H1 (cell line): ENCODE measurements around the gene MAGEB6B. TPM values are rescaled to one million over a fixed set of nuclear protein-coding genes. Genes with fewer than 3 reads are reported as not detected.
"Not testable (repeated sequence)": the region's sequence is repeated elsewhere in the genome, so short reads cannot be mapped to it uniquely, and the experiment has no call there.

ENCODE experiments used
- CTCF ChIA-PET: fragments of 300-600 bp; sonication (Branson Sonifier 250); formaldehyde crosslinking; loops from one replicate; lab custom pipeline; 2021; ENCODE audit not compliant: partially characterized antibody; lab: Charles Lee
- POLR2A ChIA-PET: fragments of 300-600 bp; sonication (Branson Sonifier 250); formaldehyde crosslinking; loops from one replicate; lab custom pipeline; 2021; ENCODE audit warnings: inconsistent platforms; ENCODE audit not compliant: partially characterized antibody; lab: Charles Lee
- DNase-seq, 2 experiments: peaks; one replicate each; pipeline versions ENCODE4 v3.0.0 to v3.0.0-alpha.2; 2010 to 2022; ENCODE audit warnings: low spot score in 2 of 2, low read depth in 1 of 2, mixed read lengths in 1 of 2
- FAIRE-seq: peaks from 2 replicates; lab custom pipeline; 2011; peaks lifted over from hg19 to GRCh38; lab: Jason Lieb, UNC
- H2AFZ ChIP-seq: 2 replicates; pipeline ENCODE4 v1.8.1; 2012; ENCODE audit warnings: low read length, inconsistent platforms
- H2AK5ac ChIP-seq: 2 replicates; pipeline ENCODE4 v1.6.1; 2013; ENCODE audit warnings: low read depth, low read length
- H2BK120ac ChIP-seq: replicated peaks from 2 replicates; pipeline ENCODE3; 2013; ENCODE audit warnings: low read depth, low read length, inconsistent platforms
- H2BK12ac ChIP-seq: 2 replicates; pipeline ENCODE4 v1.6.1; 2013; ENCODE audit warnings: low read depth, low read length
- H2BK15ac ChIP-seq: 2 replicates; pipeline ENCODE4 v1.6.1; 2013; ENCODE audit warnings: low read length
- H2BK20ac ChIP-seq: 2 replicates; pipeline ENCODE4 v1.6.1; 2013; ENCODE audit warnings: low read length
- H2BK5ac ChIP-seq: 2 replicates; pipeline ENCODE4 v1.6.1; 2013; ENCODE audit warnings: low read depth, low read length
- H3K14ac ChIP-seq: 2 replicates; pipeline ENCODE4 v1.6.1; 2013; ENCODE audit warnings: inconsistent platforms; ENCODE audit not compliant: insufficient read length
- H3K18ac ChIP-seq: 2 replicates; pipeline ENCODE4 v1.6.1; 2013; ENCODE audit warnings: low read length; ENCODE audit errors: extremely low read depth
- H3K23ac ChIP-seq: 2 replicates; pipeline ENCODE4 v1.6.1; 2013; ENCODE audit warnings: inconsistent platforms; ENCODE audit not compliant: insufficient read length
- H3K23me2 ChIP-seq: 2 replicates; pipeline ENCODE4 v1.6.1; 2013; ENCODE audit warnings: low read depth, low read length
- H3K27ac ChIP-seq: 2 replicates; pipeline ENCODE4 v1.6.1; 2011; ENCODE audit warnings: low read depth, low read length, inconsistent platforms
- H3K27me3 ChIP-seq, 4 experiments: replicated peaks in 1 of 4; 1 replicate in 1 of 4; 2 replicates in 3 of 4; pipeline versions ENCODE4 v1.6.1 to v1.8.1; 2011 to 2013; ENCODE audit warnings: low read length in 3 of 4, mild to moderate bottlenecking in 3 of 4, inconsistent platforms in 2 of 4, mixed read lengths in 2 of 4, moderate library complexity in 1 of 4; ENCODE audit not compliant: control insufficient read depth in 3 of 4, insufficient read depth in 3 of 4; ENCODE audit errors: extremely low read depth in 1 of 4
- H3K36me3 ChIP-seq, 4 experiments: 2 replicates each; pipeline versions ENCODE4 v1.6.1 to v1.8.1; 2011 to 2013; ENCODE audit warnings: mild to moderate bottlenecking in 4 of 4, low read length in 3 of 4, moderate library complexity in 2 of 4, control low read depth in 1 of 4, inconsistent platforms in 1 of 4; ENCODE audit not compliant: insufficient read depth in 4 of 4, control insufficient read depth in 2 of 4
- H3K4ac ChIP-seq: replicated peaks from 2 replicates; pipeline ENCODE3; 2013; ENCODE audit warnings: low read length, low read depth, mixed read lengths, inconsistent platforms; ENCODE audit not compliant: insufficient read length
- H3K4me1 ChIP-seq, 4 experiments: replicated peaks in 1 of 4; 1 replicate in 1 of 4; 2 replicates in 3 of 4; pipeline versions ENCODE4 v1.6.1 to v1.8.1; 2011 to 2013; ENCODE audit warnings: low read length in 3 of 4, inconsistent platforms in 2 of 4, mixed read lengths in 1 of 4; ENCODE audit not compliant: insufficient read depth in 4 of 4, control insufficient read depth in 3 of 4
- H3K4me2 ChIP-seq, 2 experiments: 2 replicates each; pipeline versions ENCODE4 v1.6.1 to v1.8.1; 2011 to 2013; ENCODE audit warnings: low read depth in 2 of 2, low read length in 2 of 2, control low read depth in 1 of 2, inconsistent platforms in 1 of 2, mild to moderate bottlenecking in 1 of 2; ENCODE audit not compliant: insufficient read depth in 1 of 2
- H3K4me3 ChIP-seq, 4 experiments: fragments of 200-600, 300-600 bp in 1 of 4; sonication (generic), shearing (Covaris generic), sonication (Bioruptor Twin) in 1 of 4; 2 replicates each; pipeline versions ENCODE4 v1.5.1 to v1.8.1; 2011 to 2016; ENCODE audit warnings: low read length in 4 of 4, low read depth in 3 of 4, control low read depth in 2 of 4, inconsistent platforms in 2 of 4, mild to moderate bottlenecking in 2 of 4, mixed read lengths in 1 of 4, moderate library complexity in 1 of 4; ENCODE audit not compliant: insufficient read depth in 2 of 4; ENCODE audit errors: extremely low read depth in 1 of 4
- H3K56ac ChIP-seq: replicated peaks from 2 replicates; pipeline ENCODE3; 2013; ENCODE audit warnings: low read depth, mild to moderate bottlenecking, mixed read lengths, low read length, inconsistent platforms; ENCODE audit not compliant: insufficient read length
- H3K79me1 ChIP-seq: 2 replicates; pipeline ENCODE4 v1.6.1; 2013; ENCODE audit warnings: low read depth, low read length, control low read depth
- H3K79me2 ChIP-seq, 2 experiments: 2 replicates each; pipeline versions ENCODE4 v1.6.1 to v1.8.1; 2012 to 2013; ENCODE audit warnings: low read length in 2 of 2, mild to moderate bottlenecking in 2 of 2, inconsistent platforms in 1 of 2; ENCODE audit not compliant: insufficient read depth in 2 of 2, control insufficient read depth in 1 of 2
- H3K9ac ChIP-seq, 4 experiments: replicated peaks in 1 of 4; 1 replicate in 1 of 4; 2 replicates in 3 of 4; pipeline versions ENCODE4 v1.6.1 to v1.8.1; 2011 to 2013; ENCODE audit warnings: low read depth in 3 of 4, low read length in 3 of 4, control low read depth in 2 of 4, mild to moderate bottlenecking in 2 of 4, moderate library complexity in 2 of 4, inconsistent platforms in 1 of 4; ENCODE audit errors: extremely low read depth in 1 of 4
- H3K9me3 ChIP-seq, 2 experiments: 2 replicates each; pipeline versions ENCODE4 v1.6.1 to v1.8.1; 2012 to 2013; ENCODE audit warnings: mild to moderate bottlenecking in 2 of 2, moderate library complexity in 2 of 2, control low read depth in 1 of 2, inconsistent platforms in 1 of 2, low read depth in 1 of 2, low read length in 1 of 2, mixed read lengths in 1 of 2; ENCODE audit not compliant: insufficient read depth in 2 of 2
- H4K20me1 ChIP-seq, 2 experiments: replicated peaks in 1 of 2; 2 replicates each; pipeline versions ENCODE3 to v1.8.1; 2011 to 2013; ENCODE audit warnings: inconsistent platforms in 2 of 2, low read length in 2 of 2, mild to moderate bottlenecking in 1 of 2; ENCODE audit not compliant: insufficient read depth in 2 of 2, control insufficient read depth in 1 of 2
- H4K5ac ChIP-seq: 2 replicates; pipeline ENCODE4 v1.6.1; 2013; ENCODE audit warnings: low read length, low read depth, mixed read lengths, inconsistent platforms; ENCODE audit not compliant: insufficient read length
- H4K8ac ChIP-seq: 2 replicates; pipeline ENCODE4 v1.8.0; 2013; ENCODE audit warnings: mild to moderate bottlenecking, moderate library complexity, low read length, inconsistent platforms; ENCODE audit not compliant: insufficient read depth; ENCODE audit errors: extremely low read depth
- H4K91ac ChIP-seq: replicated peaks from 2 replicates; pipeline ENCODE3; 2013; ENCODE audit warnings: low read length, mixed read lengths, inconsistent platforms; ENCODE audit not compliant: insufficient read length
- WGBS, 2 experiments: shearing (Covaris generic) in 1 of 2; methylation state at CpG; one replicate each; pipeline versions ENCODE4 v1.1.6 to v1.1.7; 2013 to 2015; ENCODE audit warnings: low lambda C conversion rate in 2 of 2, mixed read lengths in 2 of 2, inconsistent platforms in 1 of 2, low coverage in 1 of 2, missing lambda C conversion rate in 1 of 2; ENCODE audit not compliant: insufficient replicate concordance in 2 of 2, insufficient coverage in 1 of 2, insufficient read length in 1 of 2; ENCODE audit errors: extremely low coverage in 1 of 2, missing lambda C conversion rate in 1 of 2; 5-methylcytosine and 5-hydroxymethylcytosine counted together
- polyA plus RNA-seq, 7 experiments: library from polyadenylated mRNA; depleted of rRNA in 3 of 7; stranded (reverse) in 5 of 7; unstranded in 2 of 7; fragments of >200 nt in 5 of 7; fragments of 200-250 nt in 2 of 7; gene quantifications; 1 replicate in 5 of 7; 2 replicates in 1 of 7; 4 replicates in 1 of 7; pipeline versions ENCODE4 v1.2.1 to v1.2.3, GENCODE V29; 2011 to 2013; ENCODE audit warnings: missing spikeins in 2 of 7, mixed read lengths in 2 of 7
- total RNA-seq: library from RNA; stranded (reverse); fragmentation: NEBNext Ultra II Directional; extraction: Animal tissue kit (Norgen Biotek cat#: 25700); gene quantifications from 2 replicates; pipeline ENCODE4 v1.2.1, GENCODE V29; 2021

MAGEB6B gene
- total and polyA plus RNA-seq, 2 of the 8 experiments (the other 6 are each of a cell fraction or from before 2014, with no cell fraction given), result not detected

GRCh38 chrX:26204717-26205116 lies 44.3 kb downstream of the MAGEB6B start:
- H3K9ac ChIP-seq, H4K5ac ChIP-seq, POLR2A ChIA-PET, H2BK120ac ChIP-seq, H3K79me2 ChIP-seq, H4K91ac ChIP-seq, H3K79me1 ChIP-seq, H2AK5ac ChIP-seq, H3K56ac ChIP-seq, FAIRE-seq, H3K4me2 ChIP-seq, H4K8ac ChIP-seq, H3K9me3 ChIP-seq, H3K18ac ChIP-seq, H3K23ac ChIP-seq, H4K20me1 ChIP-seq, H2AFZ ChIP-seq, H3K4me3 ChIP-seq, H2BK12ac ChIP-seq, H3K27me3 ChIP-seq, H3K23me2 ChIP-seq, H3K36me3 ChIP-seq, H3K14ac ChIP-seq, H2BK15ac ChIP-seq, CTCF ChIA-PET, H3K4me1 ChIP-seq, H3K27ac ChIP-seq, DNase-seq, H2BK20ac ChIP-seq, H2BK5ac ChIP-seq, H3K4ac ChIP-seq: not testable (repeated sequence)
- 97% methylated on average over 11 of the region's 27 CpGs; no CpG with 5 or more reads in 1 of the 2 experiments for WGBS, 2 experiments
